Neural cell (in vitro differentiated cells): ENCODE results near the gene GALNT13. TPM values are rescaled to one million over a fixed set of nuclear protein-coding genes. Genes with fewer than 3 reads are reported as not detected.

Source experiments
- H2AFZ ChIP-seq: fragments of 200-600, 300-800 bp; sonication (generic), shearing (Covaris generic); 2 replicates; pipeline ENCODE4 v1.6.0; 2014; ENCODE audit warnings: low read depth, mild to moderate bottlenecking, antibody characterized with exemption, low read length, moderate library complexity
- H3F3A ChIP-seq: fragments of 200-600 bp; shearing (Covaris generic); 2 replicates; pipeline ENCODE4 v1.6.1; 2016; ENCODE audit warnings: mild to moderate bottlenecking, moderate library complexity, mixed read lengths, antibody characterized with exemption, low read length; ENCODE audit not compliant: insufficient read depth, poor library complexity, severe bottlenecking
- H3K27ac ChIP-seq: fragments of 200-600, 300-800 bp; sonication (generic), shearing (Covaris generic); 2 replicates; pipeline ENCODE4 v1.5.1; 2014; ENCODE audit warnings: mild to moderate bottlenecking, low read length, moderate library complexity
- H3K27me3 ChIP-seq: fragments of 300-800, 200-600 bp; sonication (generic), shearing (Covaris generic); 2 replicates; pipeline ENCODE4 v1.6.0; 2014; ENCODE audit warnings: mild to moderate bottlenecking, low read depth, low read length, moderate library complexity; ENCODE audit not compliant: insufficient read depth
- H3K36me3 ChIP-seq: fragments of 300-800, 200-600 bp; sonication (generic), shearing (Covaris generic); 2 replicates; pipeline ENCODE4 v1.5.1; 2014; ENCODE audit warnings: mild to moderate bottlenecking, antibody characterized with exemption, low read length, moderate library complexity; ENCODE audit not compliant: insufficient read depth
- H3K4me2 ChIP-seq: fragments of 300-800, 200-600 bp; sonication (generic), shearing (Covaris generic); 2 replicates; pipeline ENCODE4 v1.6.0; 2014; ENCODE audit warnings: mild to moderate bottlenecking, low read length
- H3K4me3 ChIP-seq: fragments of 300-800, 200-600 bp; sonication (generic), shearing (Covaris generic); 2 replicates; pipeline ENCODE4 v1.5.1; 2014; ENCODE audit warnings: mild to moderate bottlenecking, low read length, moderate library complexity
- H3K79me2 ChIP-seq: fragments of 200-600 bp; shearing (Covaris generic); replicated peaks from 2 replicates; pipeline ENCODE4 v1.6.0; 2014; ENCODE audit warnings: mild to moderate bottlenecking, low read length, moderate library complexity; ENCODE audit not compliant: insufficient read depth
- H3K9ac ChIP-seq: fragments of 300-800, 200-600 bp; sonication (generic), shearing (Covaris generic); 2 replicates; pipeline ENCODE4 v1.6.1; 2016; ENCODE audit warnings: mild to moderate bottlenecking, low read length, mixed read lengths
- H3K9me2 ChIP-seq: fragments of 200-600 bp; shearing (Covaris generic); 2 replicates; pipeline ENCODE4 v1.6.1; 2016; ENCODE audit warnings: mild to moderate bottlenecking, low read length, mixed read lengths; ENCODE audit not compliant: insufficient read depth
- H3K9me3 ChIP-seq: fragments of 200-600, 300-800 bp; sonication (generic), shearing (Covaris generic); 2 replicates; pipeline ENCODE4 v1.6.1; 2016; ENCODE audit warnings: mild to moderate bottlenecking, mixed run types, low read length, moderate library complexity, mixed read lengths
- H4K20me1 ChIP-seq: fragments of 200-600 bp; shearing (Covaris generic); 2 replicates; pipeline ENCODE4 v1.6.1; 2016; ENCODE audit warnings: mild to moderate bottlenecking, mixed run types; ENCODE audit not compliant: insufficient read depth
- CTCF ChIP-seq: fragments of 450-650 bp; IDR thresholded peaks from 2 replicates; pipeline ENCODE4 v1.5.1; 2014; ENCODE audit warnings: antibody characterized with exemption, mild to moderate bottlenecking, moderate library complexity; ENCODE audit not compliant: poor library complexity, severe bottlenecking
- EP300 ChIP-seq: fragments of 450-650 bp; conservative IDR thresholded peaks from 2 replicates; pipeline ENCODE4 v1.6.1; 2014; ENCODE audit warnings: antibody characterized with exemption, mild to moderate bottlenecking, moderate library complexity; ENCODE audit not compliant: poor library complexity, severe bottlenecking
- EZH2 ChIP-seq: fragments of 200-600, 300-800 bp; shearing (Covaris generic), sonication (generic); IDR thresholded peaks from 2 replicates; pipeline ENCODE4 v1.6.1; 2014; ENCODE audit warnings: antibody characterized with exemption, low read length, borderline replicate concordance, mild to moderate bottlenecking; ENCODE audit not compliant: insufficient read depth, poor library complexity, severe bottlenecking
- MXI1 ChIP-seq: fragments of 450-650 bp; conservative IDR thresholded peaks from 2 replicates; pipeline ENCODE4 v1.6.1; 2014; ENCODE audit warnings: antibody characterized with exemption, mild to moderate bottlenecking; ENCODE audit not compliant: poor library complexity, severe bottlenecking
- POLR2AphosphoS5 ChIP-seq: IDR thresholded peaks from 2 replicates; pipeline ENCODE4 v1.6.1; 2012
- RAD21 ChIP-seq: fragments of 450-650 bp; conservative IDR thresholded peaks from 2 replicates; pipeline ENCODE4 v1.6.1; 2014; ENCODE audit warnings: antibody characterized with exemption, mild to moderate bottlenecking, moderate library complexity
- REST ChIP-seq: IDR thresholded peaks from 2 replicates; pipeline ENCODE4 v1.6.1; 2012; ENCODE audit warnings: borderline replicate concordance
- SMC3 ChIP-seq: fragments of 450-650 bp; conservative IDR thresholded peaks from 2 replicates; pipeline ENCODE4 v1.6.1; 2014; ENCODE audit warnings: antibody characterized with exemption, mild to moderate bottlenecking, moderate library complexity; ENCODE audit not compliant: poor library complexity
- TAF1 ChIP-seq: IDR thresholded peaks from 2 replicates; pipeline ENCODE4 v1.6.1; 2012; ENCODE audit warnings: low read depth
- polyA plus RNA-seq: library from polyadenylated mRNA; depleted of rRNA; stranded (reverse); fragments of >200 nt; gene quantifications from 2 replicates; pipeline ENCODE4 v1.2.3, GENCODE V29; 2014

The GALNT13 gene
- polyA plus RNA-seq, 1 donor from 2014 or later = 12.4 TPM

GRCh38 chr2:154189953-154190352 is 318.2 kb downstream of the GALNT13 start:
- Histone ChIP-seq H3K27me3 (no peaks in the 10 kb centered on the region), H3K9me3 (no peaks in the 10 kb centered on the region), H3K79me2 (no peaks in the 10 kb centered on the region), H4K20me1 (no peaks in the 10 kb centered on the region), H3K9ac (no peak overlapping the region), H3F3A (no peaks in the 10 kb centered on the region), H3K4me3 (no peak overlapping the region), H3K9me2 (no peaks in the 10 kb centered on the region), H3K36me3 (no peaks in the 10 kb centered on the region), H2AFZ (no peak overlapping the region), H3K27ac (no peak overlapping the region), H3K4me2 (no peak overlapping the region)
- TF ChIP-seq REST = no peak
- TF ChIP-seq EP300 = no peak
- no peak for TF ChIP-seq POLR2AphosphoS5
- TF ChIP-seq MXI1 = no peak
- TF ChIP-seq SMC3 = no peak
- TF ChIP-seq RAD21 = no peak
- no peak for TF ChIP-seq CTCF
- TF ChIP-seq TAF1 = no peak
- TF ChIP-seq EZH2 = no peak

- no peak overlapping the region for H3K27ac ChIP-seq
- no peaks in the 10 kb centered on the region for H3K79me2 ChIP-seq
- H3K9me3 ChIP-seq = no peaks in the 10 kb centered on the region
- H4K20me1 ChIP-seq = no peaks in the 10 kb centered on the region
- no peaks in the 10 kb centered on the region for H3F3A ChIP-seq
- TF ChIP-seq CTCF (no peak), RAD21 (no peak), EP300 (no peak), REST (no peak), MXI1 (no peak), EZH2 (no peak), POLR2AphosphoS5 (no peak), TAF1 (no peak), SMC3 (no peak)
- no peak overlapping the region for H2AFZ ChIP-seq
- H3K4me3 ChIP-seq = no peak overlapping the region
- no peaks in the 10 kb centered on the region for H3K36me3 ChIP-seq
- no peaks in the 10 kb centered on the region for H3K27me3 ChIP-seq
- no peaks in the 10 kb centered on the region for H3K9me2 ChIP-seq
- H3K9ac ChIP-seq = no peak overlapping the region
- H3K4me2 ChIP-seq = no peak overlapping the region
Observed at GRCh38 chr2:154193246-154193645, 321.5 kb downstream of the GALNT13 start.
